Hematopoietic multipotent progenitor cell treated with erythropoietin and hydrocortisone succinate and interleukin-3 and kit ligand, for 8 days (in vitro differentiated cells): ENCODE data around the gene SGSM2.
A peak's percentile ranks its signal among the peaks of the same experiment; 100 is the strongest.

Source experiments
- DNase-seq: peaks from one replicate; pipeline ENCODE4 v3.0.0-alpha.2; 2015

The SGSM2 gene

DNA sequence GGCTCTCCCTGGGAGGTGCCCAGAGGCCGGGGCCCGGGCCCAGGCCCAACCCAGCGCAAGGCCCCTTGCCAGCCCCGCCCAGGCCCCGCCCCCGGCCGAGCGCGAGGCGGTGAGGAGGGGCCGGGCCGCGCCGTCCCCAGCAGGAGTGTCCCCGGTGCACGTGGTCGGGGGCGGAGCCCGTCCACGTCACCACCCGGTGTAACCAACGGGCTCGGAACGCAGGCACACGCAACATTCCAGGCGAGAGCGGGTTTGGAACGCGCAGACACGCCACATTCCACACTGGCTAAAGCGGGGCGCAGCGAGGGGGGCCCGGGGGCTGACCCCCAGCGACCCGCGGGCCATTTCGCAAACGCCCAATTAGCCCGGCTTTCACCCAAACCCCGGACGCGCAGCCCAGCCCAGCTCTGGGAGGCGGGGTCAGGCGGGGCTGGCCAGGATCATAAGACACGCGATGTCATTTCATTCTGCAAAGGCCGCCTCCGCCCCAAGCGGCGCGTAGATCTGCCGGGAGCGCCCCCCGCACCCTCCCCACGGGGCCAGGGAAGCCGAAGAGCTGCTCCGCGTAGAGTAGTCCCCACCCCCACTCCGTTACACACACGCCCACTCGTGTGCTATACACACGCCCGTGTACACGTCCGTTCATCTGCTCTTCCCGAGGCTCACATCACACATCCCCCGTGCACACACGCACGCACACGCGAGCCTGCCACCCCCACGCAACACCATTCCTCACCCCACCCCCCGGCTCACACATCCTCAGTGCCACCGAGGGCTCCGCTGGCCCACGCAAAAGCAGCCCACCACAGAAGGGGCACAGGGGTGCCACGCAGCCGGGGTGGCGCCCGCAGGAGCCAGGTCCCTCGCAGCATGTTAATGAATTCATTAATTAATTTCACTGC lies 62.5 kb downstream of the SGSM2 start:
- DNase-seq = peak; percentile 92

DNA sequence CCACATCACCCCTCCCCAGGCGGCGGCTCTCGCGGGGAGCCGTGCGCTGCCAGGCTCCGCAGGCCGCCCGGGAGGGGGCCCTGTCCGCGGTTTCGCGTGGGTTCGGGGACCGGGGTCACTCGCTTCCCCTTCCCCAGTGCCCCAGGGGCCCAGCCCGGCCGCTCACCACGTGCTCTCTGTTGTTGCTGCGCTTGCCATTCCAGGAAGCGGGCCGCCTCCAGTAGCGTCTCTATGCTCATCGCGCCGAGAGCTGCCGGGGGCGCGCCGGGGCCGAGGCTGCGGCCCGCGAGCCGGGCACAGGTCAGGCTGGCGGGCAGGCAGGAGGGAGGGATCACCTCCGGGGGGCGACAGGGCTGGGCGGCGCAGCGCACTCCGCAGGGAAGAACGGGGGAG lies 63.2 kb downstream of the SGSM2 start:
- DNase-seq = peak; percentile 61

DNA sequence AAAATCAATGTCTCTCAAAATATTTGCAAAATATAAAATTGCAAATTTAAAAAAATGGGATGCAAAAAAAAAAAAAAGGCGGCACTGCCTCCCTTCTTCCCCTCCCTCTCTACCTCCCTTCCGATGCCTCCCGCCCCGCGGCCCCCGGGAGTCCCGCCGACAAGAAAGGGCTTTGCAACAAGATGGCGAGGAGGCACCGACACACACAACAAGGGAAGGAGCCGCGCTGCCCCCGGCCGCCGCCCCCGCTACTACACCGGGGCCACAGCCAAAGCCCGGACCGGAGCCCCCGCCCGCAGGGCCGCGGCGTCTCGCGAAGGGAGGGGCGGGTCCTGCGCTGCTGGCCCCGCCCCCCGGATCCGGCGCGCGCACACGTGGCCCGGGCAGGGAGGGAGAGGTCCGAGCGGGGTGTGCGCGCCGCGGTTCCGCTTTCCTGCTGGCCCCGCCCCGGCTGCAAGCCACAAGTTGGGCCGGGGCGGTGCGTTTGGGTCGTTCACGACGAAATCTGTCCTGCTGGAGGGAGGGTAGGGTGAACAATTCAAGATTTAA lies 63.6 kb downstream of the SGSM2 start, which contains the start of gene MNT:
Gene MNT (minus strand): TSS at position 184 of the 549 bp plus-strand sequence. CDS start 348 bp downstream, outside the sequence.
- peak; percentile 92 for DNase-seq

DNA sequence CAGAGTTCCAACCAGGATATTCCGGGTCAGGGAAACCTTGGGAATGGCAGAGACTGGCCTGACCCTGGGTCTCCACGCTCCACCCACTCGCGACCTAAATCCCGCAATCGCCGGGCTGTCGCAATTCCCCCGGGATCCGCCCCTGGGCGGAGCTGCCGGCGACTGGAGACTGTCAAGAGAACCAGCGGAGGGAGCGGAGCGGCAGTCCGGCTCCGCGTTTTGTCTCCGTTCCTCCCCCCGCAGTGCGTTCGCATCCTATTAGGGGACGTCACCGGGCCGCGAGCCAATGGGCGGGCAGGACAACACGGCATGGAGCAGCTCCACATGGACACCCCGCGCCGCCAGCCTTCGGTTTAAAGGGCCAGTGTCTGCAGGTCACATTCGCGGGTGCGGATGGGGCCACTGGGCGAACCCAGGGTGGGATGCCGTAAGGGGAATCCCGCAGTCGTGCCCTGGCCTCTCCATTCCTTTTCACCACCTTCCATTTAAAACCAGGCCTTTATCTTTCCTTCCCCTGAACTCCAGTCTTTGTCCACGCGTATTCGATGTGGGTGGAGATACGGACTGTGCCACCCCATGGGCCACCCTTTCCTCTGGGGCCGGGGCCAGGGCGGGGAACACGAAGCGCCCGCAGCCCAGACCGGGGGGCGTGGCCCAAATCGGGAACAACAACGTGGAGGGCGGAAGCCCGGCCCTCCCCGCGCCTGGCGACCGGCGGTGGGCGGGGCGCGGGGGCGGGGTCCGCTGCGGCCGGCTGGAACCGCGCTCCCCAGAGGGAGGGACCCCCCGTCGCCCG lies 64.3 kb downstream of the SGSM2 start:
- DNase-seq = peak; percentile 99

DNA sequence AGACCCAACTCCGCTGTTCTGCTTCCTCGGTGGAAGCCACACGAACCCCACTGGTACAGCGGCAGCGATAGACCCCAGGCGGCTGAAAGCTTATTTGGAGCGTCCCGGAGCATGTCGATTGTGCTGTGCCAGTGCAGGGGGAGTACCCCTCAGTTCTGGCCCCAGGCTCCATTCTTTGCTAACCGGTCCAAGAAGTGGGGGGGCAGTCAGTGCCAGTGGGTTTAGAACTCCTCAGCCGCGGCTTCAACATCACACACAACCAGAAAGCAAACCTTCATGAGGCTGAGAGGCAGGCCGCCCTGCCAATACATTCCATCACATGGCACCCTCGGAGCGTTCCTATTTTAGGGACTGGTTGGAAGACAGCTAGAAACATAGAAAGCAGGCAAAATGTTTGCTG lies 65.2 kb downstream of the SGSM2 start:
- no peak for DNase-seq

DNA sequence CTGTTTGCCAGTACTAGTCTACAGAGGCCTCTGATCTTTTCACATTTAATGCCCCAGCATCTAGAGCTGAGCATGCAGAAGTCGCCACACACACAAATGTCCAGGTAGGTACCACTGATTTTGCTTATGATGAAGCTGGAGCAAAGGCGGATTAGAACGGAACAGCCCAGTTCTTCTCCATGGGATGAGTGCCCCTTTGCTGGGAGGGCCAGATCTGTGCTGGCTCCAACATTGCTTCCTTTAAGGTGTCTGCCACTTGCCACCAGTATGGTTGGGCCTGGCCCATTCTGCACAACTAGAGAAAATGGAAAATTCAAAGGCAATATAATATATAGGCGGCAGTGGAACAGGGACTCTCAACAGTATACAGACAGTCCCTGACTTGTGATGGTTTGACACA lies 65.7 kb downstream of the SGSM2 start:
- DNase-seq = no peak

DNA sequence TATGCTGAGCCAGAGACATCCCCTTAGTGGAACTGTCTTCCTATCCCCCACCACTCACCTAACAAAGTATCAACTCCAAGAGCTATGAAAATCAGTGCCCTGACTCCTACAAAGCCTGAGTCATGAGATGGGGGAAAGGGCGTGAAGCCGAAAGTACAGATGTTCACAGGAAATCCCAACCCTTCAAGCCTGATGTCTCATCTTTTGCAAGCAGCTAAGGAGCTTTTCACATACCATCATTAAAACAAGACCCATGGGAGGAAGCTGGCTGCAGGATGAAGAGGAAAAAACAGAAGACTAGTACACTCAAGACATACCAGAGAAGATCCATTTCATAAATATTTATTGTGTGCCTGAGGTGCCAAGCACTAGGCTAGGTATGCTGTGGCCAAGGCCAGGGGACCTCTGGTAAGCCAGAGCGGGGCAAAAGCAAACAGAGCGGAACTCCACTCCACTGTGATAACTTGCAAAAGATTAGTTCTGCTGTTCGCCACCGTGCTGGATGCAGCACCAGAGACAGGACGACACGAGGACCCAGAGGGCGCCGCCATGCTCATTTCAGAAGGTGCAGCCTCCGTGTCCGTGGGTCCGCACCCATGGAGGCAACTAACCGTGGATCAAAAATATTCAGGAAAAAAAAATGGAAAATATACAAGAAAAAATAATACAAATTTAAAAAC lies 68.1 kb downstream of the SGSM2 start:
- no peak for DNase-seq

DNA sequence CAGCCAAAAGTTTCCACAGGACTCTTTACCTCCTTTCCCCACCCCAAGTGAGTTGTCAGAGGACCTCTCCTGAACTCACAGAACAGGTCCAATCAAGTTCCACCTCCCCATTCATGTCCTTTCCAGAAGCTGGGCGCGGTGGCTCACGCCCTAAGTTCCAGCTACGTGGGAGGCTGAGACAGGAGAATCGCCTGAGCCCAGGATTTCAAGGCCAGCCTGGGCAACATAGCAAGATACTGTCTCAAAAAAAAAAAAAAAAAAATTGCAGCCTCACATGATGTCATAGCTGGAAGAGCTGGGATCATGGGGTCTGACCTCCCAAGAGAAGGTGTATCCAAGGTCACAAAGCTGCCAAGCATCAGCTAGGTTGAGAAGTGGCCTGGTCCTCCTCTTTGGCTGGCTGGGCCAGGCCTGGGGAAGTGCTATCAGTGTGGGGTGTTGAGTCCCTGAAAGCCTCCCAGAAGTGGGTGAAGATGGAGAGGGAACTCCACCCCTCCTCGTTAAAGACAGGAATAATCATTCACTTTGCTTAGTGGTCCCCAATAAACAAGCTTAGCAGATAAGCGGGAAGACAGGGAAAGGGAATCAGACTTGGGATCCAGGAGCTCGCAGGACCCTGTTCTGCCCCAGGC lies 69.1 kb downstream of the SGSM2 start:
- DNase-seq = no peak

DNA sequence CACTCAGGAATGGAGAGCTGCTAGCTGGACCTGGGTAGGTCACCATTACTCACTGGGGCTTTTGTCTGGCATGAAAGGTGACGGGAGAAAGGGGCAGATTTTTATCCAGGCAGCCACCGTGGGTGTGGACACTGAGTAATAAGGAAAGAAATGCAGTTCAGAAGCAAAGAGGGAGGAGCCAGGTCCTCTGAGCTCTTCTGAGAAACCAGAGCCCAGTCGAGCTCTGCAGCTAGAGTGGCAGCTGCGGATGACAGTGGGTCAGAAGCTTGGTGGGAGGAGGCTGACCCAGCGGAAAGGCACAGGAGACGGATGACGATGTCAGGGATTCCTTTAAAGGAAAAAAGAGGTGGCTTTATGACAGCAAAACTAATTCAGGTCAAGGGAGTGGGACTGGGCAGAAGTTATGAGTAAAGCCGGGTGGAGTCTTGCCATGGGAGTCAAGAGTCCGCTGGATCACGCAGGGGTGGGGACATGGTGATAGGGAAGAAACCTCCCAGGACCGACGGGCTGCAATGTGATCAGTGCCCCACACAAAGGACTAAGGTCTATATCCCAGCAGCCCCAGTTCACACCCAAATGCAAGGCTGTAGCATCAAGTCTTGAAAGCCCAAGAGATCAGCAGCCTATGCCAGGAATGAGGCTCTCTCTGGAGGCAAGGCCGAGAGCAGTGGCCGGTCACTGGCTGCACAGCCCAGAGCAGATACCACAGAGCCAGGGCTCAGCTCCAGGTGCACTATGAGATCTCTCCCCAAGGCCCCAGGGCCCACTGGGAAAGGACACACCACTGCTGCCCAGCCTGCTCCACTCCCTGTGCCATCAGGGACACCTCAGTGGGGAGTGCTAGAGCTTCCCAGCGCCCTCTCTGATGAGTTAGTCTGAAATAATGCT lies 69.8 kb downstream of the SGSM2 start:
- DNase-seq = peak; percentile 51

DNA sequence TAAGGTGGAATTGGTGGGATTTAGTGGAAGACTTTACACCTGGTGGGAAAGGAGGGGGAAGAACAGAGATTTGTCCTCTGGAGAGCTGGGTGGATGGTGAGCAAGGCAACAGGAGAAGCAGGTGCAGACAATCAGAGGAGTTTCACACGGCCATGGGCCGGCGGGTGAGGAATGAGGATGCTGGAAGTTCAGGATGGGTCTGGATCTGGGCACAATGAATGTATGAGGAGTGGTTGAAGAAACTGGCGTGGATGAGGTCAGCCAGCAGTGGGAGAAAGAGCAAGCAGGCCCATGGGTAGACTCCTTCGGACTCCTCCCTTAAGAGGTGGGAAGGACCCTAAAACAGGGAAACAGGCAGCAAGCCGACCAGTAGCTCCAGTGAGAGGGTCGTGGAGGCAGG lies 73.7 kb downstream of the SGSM2 start:
- no peak for DNase-seq

DNA sequence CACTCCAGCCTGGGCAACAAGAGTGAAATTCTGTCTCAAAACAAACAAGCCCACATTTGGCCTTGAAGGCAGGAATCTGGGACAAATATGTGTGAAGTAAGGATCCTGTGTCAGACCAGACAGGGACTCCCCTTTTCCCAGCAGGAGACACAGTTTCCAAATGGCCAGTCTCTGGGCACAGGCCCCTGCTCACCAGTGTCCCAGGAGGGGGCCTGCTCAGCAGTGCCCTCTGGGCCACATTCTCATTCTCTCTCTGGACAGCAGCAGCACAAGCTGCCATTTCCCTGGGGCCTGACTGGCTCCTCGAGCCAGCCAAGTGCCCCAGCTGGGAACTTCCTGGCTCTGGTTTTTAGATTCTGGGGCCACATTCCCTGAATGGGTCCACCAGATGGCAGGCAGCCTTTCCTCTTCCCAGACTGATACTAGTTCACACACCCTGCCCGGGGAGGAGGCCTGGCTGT lies 75.3 kb downstream of the SGSM2 start:
- no peak for DNase-seq

DNA sequence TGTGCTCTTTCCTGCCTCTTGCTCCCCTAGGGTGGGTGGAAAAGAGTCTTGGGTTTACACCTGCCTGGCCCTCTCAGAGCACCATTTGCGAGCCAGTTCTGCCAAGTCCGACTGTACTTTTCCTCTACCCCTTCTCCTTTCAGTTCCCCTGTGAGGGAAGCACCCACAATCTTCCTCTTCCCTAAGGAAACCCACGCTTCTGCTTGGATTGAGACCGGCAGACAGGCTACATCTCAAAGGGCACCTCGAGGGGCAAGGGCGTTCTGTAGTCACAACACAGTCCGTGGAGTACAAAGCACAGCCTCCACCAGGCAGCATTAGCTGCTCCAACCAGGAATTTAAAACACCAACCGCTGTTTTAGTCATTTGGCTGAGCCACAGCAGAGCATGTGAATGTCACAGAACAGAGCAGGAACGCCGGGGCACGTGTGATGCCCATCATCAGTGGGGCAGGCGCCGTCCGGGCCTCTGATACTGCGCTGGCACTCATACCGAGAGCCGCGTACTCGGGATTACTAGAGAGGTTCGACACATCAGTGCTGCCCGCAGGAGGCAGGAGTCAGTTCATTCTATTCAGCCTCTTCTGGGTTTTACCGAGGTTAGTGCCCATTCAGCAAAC lies 77.3 kb downstream of the SGSM2 start:
- DNase-seq = no peak

DNA sequence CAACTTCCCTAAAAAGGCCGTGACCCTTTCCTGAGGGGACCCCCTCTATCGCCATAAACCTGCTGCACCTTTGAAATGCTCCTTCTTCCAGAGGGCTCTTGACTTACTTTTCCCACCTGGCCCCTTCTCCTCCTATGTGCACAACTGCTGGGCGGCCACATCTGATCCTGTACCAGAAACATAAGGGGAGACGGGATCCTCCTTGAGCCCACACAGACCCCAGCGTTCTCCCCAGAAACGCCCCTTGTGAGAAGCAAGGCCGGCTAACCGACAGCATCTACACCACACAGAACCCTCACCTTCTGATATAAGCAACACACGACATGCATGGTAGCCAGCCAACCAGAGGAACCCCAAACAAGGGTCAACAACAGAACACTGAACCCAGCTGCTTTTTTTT lies 77.8 kb downstream of the SGSM2 start:
- DNase-seq = no peak

DNA sequence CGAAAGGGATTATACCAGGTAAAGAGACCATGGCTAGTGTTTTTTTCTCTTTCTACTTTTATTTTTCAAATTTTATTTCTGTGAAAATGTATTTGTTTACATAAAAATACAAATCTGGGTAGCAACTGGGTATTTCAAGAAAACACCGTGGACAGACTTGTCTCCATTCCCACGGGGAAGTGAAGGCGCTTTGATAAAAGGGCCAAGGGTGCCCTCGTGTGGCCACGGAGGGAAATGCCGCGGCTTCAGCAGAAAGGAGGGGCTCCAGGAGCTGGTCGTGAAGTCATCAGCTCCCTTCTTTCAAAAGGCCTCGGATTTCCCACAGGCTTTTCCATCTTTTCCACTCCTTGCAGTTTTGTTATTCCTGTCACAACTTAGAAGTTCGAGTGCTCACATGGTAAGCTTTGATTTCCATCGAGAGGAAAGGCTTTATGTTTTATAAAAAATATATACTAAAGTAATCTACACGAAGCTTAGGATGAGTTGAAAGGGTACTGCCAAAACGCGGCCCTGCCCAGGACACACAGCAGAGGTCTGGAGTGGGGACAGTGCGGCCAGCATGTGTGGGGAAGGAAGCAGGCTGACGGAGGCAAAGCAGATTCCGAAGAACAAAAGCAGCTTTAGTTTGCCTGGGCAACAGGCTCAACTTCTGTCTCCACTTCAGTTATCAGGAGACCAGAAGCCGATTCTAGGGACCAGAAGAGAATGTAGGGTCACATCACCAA lies 78.9 kb downstream of the SGSM2 start:
- DNase-seq = peak; percentile 84

DNA sequence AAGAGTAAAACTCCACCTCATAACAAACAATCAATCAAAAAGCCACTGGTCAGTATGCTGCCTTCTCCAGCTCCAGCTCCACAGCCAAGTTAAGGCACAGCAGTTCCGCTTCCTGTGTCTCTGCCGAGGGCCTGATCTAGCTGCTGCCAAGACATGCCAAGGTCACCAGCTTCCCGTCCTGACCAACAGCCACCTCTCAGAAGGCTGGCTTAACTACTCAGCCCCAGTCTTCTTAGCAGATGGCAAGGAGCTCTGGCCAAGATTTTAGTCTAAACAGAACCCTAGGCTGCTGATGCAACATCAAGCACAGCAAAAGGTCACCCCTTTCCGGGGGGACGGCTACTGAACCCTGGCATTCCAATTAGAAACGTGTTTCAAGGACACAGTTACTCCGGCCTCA lies 81.3 kb downstream of the SGSM2 start:
- DNase-seq = no peak

DNA sequence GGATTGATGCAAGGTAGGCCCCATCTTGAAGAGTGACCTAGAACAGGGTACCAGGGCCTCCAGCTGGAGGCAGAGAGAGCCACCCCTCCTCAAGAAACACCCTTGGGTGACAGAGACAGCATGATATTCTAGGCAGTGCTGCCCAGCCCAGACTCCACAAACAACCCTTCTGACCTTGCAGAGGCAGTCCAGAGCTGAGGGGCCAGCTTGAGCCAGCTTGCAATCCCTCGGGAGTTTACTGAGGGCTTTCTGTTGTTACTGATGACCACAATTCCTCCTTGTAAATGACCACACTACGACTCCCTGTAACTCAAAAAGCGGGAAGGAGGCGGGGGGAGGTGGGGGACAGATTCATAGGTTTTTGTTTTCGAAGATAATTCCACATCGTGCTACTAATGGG lies 82.2 kb downstream of the SGSM2 start:
- no peak for DNase-seq

DNA sequence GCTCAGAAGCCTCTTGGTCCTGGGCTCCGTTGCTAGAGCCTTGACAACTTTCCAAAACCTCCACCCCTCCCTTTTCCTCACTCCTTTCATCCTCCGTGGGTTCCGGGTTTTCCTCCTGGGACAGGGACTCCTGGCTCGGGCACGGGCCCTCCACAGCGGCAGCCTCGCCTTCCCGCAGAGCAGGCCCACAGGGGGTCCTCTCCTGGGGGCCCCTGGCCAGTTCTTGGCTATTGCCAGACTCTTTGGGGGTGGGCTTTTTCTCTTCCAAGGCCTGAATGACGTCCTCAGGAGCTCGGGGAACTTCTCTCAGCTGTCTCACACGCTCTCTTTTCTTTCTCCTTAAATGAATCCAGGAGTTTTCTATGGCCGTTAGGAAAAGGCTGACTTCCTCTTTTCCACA lies 82.9 kb downstream of the SGSM2 start:
- no peak for DNase-seq

DNA sequence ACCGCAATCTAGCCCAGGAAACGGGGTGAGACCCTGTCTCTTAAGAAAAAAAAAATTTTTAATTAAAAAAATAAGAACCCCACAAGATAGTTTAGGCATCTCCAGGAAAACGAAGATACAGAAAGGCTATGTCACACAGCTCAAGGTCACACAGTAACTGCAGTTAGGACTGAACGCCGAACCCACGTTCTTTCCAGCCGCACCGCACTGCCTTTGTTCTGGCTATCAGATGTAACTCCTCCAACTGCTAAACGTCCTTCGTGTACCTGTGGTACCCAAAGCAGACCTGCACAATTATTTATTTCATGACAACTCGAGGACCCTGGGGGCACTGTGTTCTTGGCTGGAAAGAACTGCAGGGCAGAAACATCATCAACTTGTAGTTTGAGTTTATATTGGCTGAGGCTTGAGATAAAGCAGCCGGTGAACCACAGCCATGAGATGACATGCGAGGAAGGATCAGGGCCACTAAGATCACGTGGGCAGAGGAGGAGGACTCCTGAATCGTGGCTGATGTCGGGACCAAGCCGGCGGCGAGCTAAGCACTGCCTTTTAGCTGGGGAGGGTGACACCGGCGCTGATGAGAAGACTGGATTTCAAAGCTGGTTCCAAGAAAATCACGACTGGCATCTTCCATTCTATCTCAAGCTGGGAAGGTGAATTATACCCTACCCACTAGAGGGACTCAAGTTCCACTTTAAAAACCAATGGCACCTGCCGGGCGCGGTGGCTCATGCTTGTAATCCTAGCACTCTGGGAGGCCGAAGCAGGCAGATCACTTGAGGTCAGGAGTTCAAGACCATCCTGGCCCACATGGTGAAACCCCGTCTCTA lies 84.2 kb downstream of the SGSM2 start:
- peak; percentile 23 for DNase-seq

DNA sequence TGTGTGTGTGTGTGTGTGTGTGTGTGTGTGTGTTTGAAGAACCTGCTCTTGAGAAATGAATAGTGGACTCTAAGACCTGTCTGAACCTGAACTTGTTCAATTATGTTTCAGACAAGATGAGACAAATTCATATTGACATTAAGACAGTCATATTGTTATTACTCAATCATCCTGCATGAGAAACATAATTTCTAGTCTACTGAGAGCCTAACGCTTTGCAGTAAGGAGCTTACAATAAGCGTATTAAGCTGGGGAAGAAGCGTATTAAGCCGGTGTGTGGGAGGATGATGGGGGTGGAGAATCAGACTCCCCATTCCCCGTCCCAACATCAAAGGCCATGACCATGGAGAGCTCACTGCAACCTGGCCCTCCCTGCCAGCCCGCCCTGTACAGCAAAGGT lies 86.0 kb downstream of the SGSM2 start:
- DNase-seq = no peak
